H1 (cell line): ENCODE results near the gene NEK10. TPM values are rescaled to one million over a fixed set of nuclear protein-coding genes. Genes with fewer than 3 reads are reported as not detected.

Experiments
- CTCF ChIA-PET: fragments of 300-600 bp; sonication (Branson Sonifier 250); formaldehyde crosslinking; loops from one replicate; lab custom pipeline; 2021; ENCODE audit not compliant: partially characterized antibody; lab: Charles Lee
- POLR2A ChIA-PET: fragments of 300-600 bp; sonication (Branson Sonifier 250); formaldehyde crosslinking; loops from one replicate; lab custom pipeline; 2021; ENCODE audit warnings: inconsistent platforms; ENCODE audit not compliant: partially characterized antibody; lab: Charles Lee
- DNase-seq, 2 experiments: peaks; one replicate each; pipeline versions ENCODE4 v3.0.0 to v3.0.0-alpha.2; 2010 to 2022; ENCODE audit warnings: low spot score in 2 of 2, low read depth in 1 of 2, mixed read lengths in 1 of 2
- FAIRE-seq: peaks from 2 replicates; lab custom pipeline; 2011; peaks lifted over from hg19 to GRCh38; lab: Jason Lieb, UNC
- H2AFZ ChIP-seq: 2 replicates; pipeline ENCODE4 v1.8.1; 2012; ENCODE audit warnings: low read length, inconsistent platforms
- H2AK5ac ChIP-seq: 2 replicates; pipeline ENCODE4 v1.6.1; 2013; ENCODE audit warnings: low read depth, low read length
- H2BK120ac ChIP-seq: replicated peaks from 2 replicates; pipeline ENCODE3; 2013; ENCODE audit warnings: low read depth, low read length, inconsistent platforms
- H2BK12ac ChIP-seq: 2 replicates; pipeline ENCODE4 v1.6.1; 2013; ENCODE audit warnings: low read depth, low read length
- H2BK15ac ChIP-seq: 2 replicates; pipeline ENCODE4 v1.6.1; 2013; ENCODE audit warnings: low read length
- H2BK20ac ChIP-seq: 2 replicates; pipeline ENCODE4 v1.6.1; 2013; ENCODE audit warnings: low read length
- H2BK5ac ChIP-seq: 2 replicates; pipeline ENCODE4 v1.6.1; 2013; ENCODE audit warnings: low read depth, low read length
- H3K14ac ChIP-seq: 2 replicates; pipeline ENCODE4 v1.6.1; 2013; ENCODE audit warnings: inconsistent platforms; ENCODE audit not compliant: insufficient read length
- H3K18ac ChIP-seq: 2 replicates; pipeline ENCODE4 v1.6.1; 2013; ENCODE audit warnings: low read length; ENCODE audit errors: extremely low read depth
- H3K23ac ChIP-seq: 2 replicates; pipeline ENCODE4 v1.6.1; 2013; ENCODE audit warnings: inconsistent platforms; ENCODE audit not compliant: insufficient read length
- H3K23me2 ChIP-seq: 2 replicates; pipeline ENCODE4 v1.6.1; 2013; ENCODE audit warnings: low read depth, low read length
- H3K27ac ChIP-seq: 2 replicates; pipeline ENCODE4 v1.6.1; 2011; ENCODE audit warnings: low read depth, low read length, inconsistent platforms
- H3K27me3 ChIP-seq, 4 experiments: replicated peaks in 1 of 4; 1 replicate in 1 of 4; 2 replicates in 3 of 4; pipeline versions ENCODE4 v1.6.1 to v1.8.1; 2011 to 2013; ENCODE audit warnings: low read length in 3 of 4, mild to moderate bottlenecking in 3 of 4, inconsistent platforms in 2 of 4, mixed read lengths in 2 of 4, moderate library complexity in 1 of 4; ENCODE audit not compliant: control insufficient read depth in 3 of 4, insufficient read depth in 3 of 4; ENCODE audit errors: extremely low read depth in 1 of 4
- H3K36me3 ChIP-seq, 4 experiments: 2 replicates each; pipeline versions ENCODE4 v1.6.1 to v1.8.1; 2011 to 2013; ENCODE audit warnings: mild to moderate bottlenecking in 4 of 4, low read length in 3 of 4, moderate library complexity in 2 of 4, control low read depth in 1 of 4, inconsistent platforms in 1 of 4; ENCODE audit not compliant: insufficient read depth in 4 of 4, control insufficient read depth in 2 of 4
- H3K4ac ChIP-seq: replicated peaks from 2 replicates; pipeline ENCODE3; 2013; ENCODE audit warnings: low read length, low read depth, mixed read lengths, inconsistent platforms; ENCODE audit not compliant: insufficient read length
- H3K4me1 ChIP-seq, 4 experiments: replicated peaks in 1 of 4; 1 replicate in 1 of 4; 2 replicates in 3 of 4; pipeline versions ENCODE4 v1.6.1 to v1.8.1; 2011 to 2013; ENCODE audit warnings: low read length in 3 of 4, inconsistent platforms in 2 of 4, mixed read lengths in 1 of 4; ENCODE audit not compliant: insufficient read depth in 4 of 4, control insufficient read depth in 3 of 4
- H3K4me2 ChIP-seq, 2 experiments: 2 replicates each; pipeline versions ENCODE4 v1.6.1 to v1.8.1; 2011 to 2013; ENCODE audit warnings: low read depth in 2 of 2, low read length in 2 of 2, control low read depth in 1 of 2, inconsistent platforms in 1 of 2, mild to moderate bottlenecking in 1 of 2; ENCODE audit not compliant: insufficient read depth in 1 of 2
- H3K4me3 ChIP-seq, 4 experiments: fragments of 200-600, 300-600 bp in 1 of 4; sonication (generic), shearing (Covaris generic), sonication (Bioruptor Twin) in 1 of 4; 2 replicates each; pipeline versions ENCODE4 v1.5.1 to v1.8.1; 2011 to 2016; ENCODE audit warnings: low read length in 4 of 4, low read depth in 3 of 4, control low read depth in 2 of 4, inconsistent platforms in 2 of 4, mild to moderate bottlenecking in 2 of 4, mixed read lengths in 1 of 4, moderate library complexity in 1 of 4; ENCODE audit not compliant: insufficient read depth in 2 of 4; ENCODE audit errors: extremely low read depth in 1 of 4
- H3K56ac ChIP-seq: replicated peaks from 2 replicates; pipeline ENCODE3; 2013; ENCODE audit warnings: low read depth, mild to moderate bottlenecking, mixed read lengths, low read length, inconsistent platforms; ENCODE audit not compliant: insufficient read length
- H3K79me1 ChIP-seq: 2 replicates; pipeline ENCODE4 v1.6.1; 2013; ENCODE audit warnings: low read depth, low read length, control low read depth
- H3K79me2 ChIP-seq, 2 experiments: 2 replicates each; pipeline versions ENCODE4 v1.6.1 to v1.8.1; 2012 to 2013; ENCODE audit warnings: low read length in 2 of 2, mild to moderate bottlenecking in 2 of 2, inconsistent platforms in 1 of 2; ENCODE audit not compliant: insufficient read depth in 2 of 2, control insufficient read depth in 1 of 2
- H3K9ac ChIP-seq, 4 experiments: replicated peaks in 1 of 4; 1 replicate in 1 of 4; 2 replicates in 3 of 4; pipeline versions ENCODE4 v1.6.1 to v1.8.1; 2011 to 2013; ENCODE audit warnings: low read depth in 3 of 4, low read length in 3 of 4, control low read depth in 2 of 4, mild to moderate bottlenecking in 2 of 4, moderate library complexity in 2 of 4, inconsistent platforms in 1 of 4; ENCODE audit errors: extremely low read depth in 1 of 4
- H3K9me3 ChIP-seq, 2 experiments: 2 replicates each; pipeline versions ENCODE4 v1.6.1 to v1.8.1; 2012 to 2013; ENCODE audit warnings: mild to moderate bottlenecking in 2 of 2, moderate library complexity in 2 of 2, control low read depth in 1 of 2, inconsistent platforms in 1 of 2, low read depth in 1 of 2, low read length in 1 of 2, mixed read lengths in 1 of 2; ENCODE audit not compliant: insufficient read depth in 2 of 2
- H4K20me1 ChIP-seq, 2 experiments: replicated peaks in 1 of 2; 2 replicates each; pipeline versions ENCODE3 to v1.8.1; 2011 to 2013; ENCODE audit warnings: inconsistent platforms in 2 of 2, low read length in 2 of 2, mild to moderate bottlenecking in 1 of 2; ENCODE audit not compliant: insufficient read depth in 2 of 2, control insufficient read depth in 1 of 2
- H4K5ac ChIP-seq: 2 replicates; pipeline ENCODE4 v1.6.1; 2013; ENCODE audit warnings: low read length, low read depth, mixed read lengths, inconsistent platforms; ENCODE audit not compliant: insufficient read length
- H4K8ac ChIP-seq: 2 replicates; pipeline ENCODE4 v1.8.0; 2013; ENCODE audit warnings: mild to moderate bottlenecking, moderate library complexity, low read length, inconsistent platforms; ENCODE audit not compliant: insufficient read depth; ENCODE audit errors: extremely low read depth
- H4K91ac ChIP-seq: replicated peaks from 2 replicates; pipeline ENCODE3; 2013; ENCODE audit warnings: low read length, mixed read lengths, inconsistent platforms; ENCODE audit not compliant: insufficient read length
- HDAC6 ChIP-seq: IDR thresholded peaks from one replicate; pipeline ENCODE4 v1.7.1; 2012; ENCODE audit warnings: low read depth, mild to moderate bottlenecking, inconsistent platforms, low read length, moderate library complexity
- KDM1A ChIP-seq: fragments of 200-600, 300-600 bp; sonication (generic); IDR thresholded peaks from 2 replicates; pipeline ENCODE4 v1.7.1; 2016; ENCODE audit warnings: mild to moderate bottlenecking, low read length, borderline replicate concordance
- MAFK ChIP-seq: IDR thresholded peaks from 2 replicates; pipeline ENCODE4 v1.6.1; 2012; ENCODE audit warnings: low read depth, mild to moderate bottlenecking, improper control_type of control experiment, low read length
- NANOG ChIP-seq: IDR thresholded peaks from 2 replicates; pipeline ENCODE4 v1.6.1; 2011; ENCODE audit warnings: low read length, low read depth, mild to moderate bottlenecking, inconsistent platforms; ENCODE audit not compliant: insufficient read depth, poor library complexity, severe bottlenecking
- NRF1 ChIP-seq: IDR thresholded peaks from 2 replicates; pipeline ENCODE4 v1.6.1; 2011; ENCODE audit warnings: mild to moderate bottlenecking, low read depth, low read length, improper control_type of control experiment
- WGBS, 2 experiments: shearing (Covaris generic) in 1 of 2; methylation state at CpG; one replicate each; pipeline versions ENCODE4 v1.1.6 to v1.1.7; 2013 to 2015; ENCODE audit warnings: low lambda C conversion rate in 2 of 2, mixed read lengths in 2 of 2, inconsistent platforms in 1 of 2, low coverage in 1 of 2, missing lambda C conversion rate in 1 of 2; ENCODE audit not compliant: insufficient replicate concordance in 2 of 2, insufficient coverage in 1 of 2, insufficient read length in 1 of 2; ENCODE audit errors: extremely low coverage in 1 of 2, missing lambda C conversion rate in 1 of 2; 5-methylcytosine and 5-hydroxymethylcytosine counted together
- polyA plus RNA-seq, 7 experiments: library from polyadenylated mRNA; depleted of rRNA in 3 of 7; stranded (reverse) in 5 of 7; unstranded in 2 of 7; fragments of >200 nt in 5 of 7; fragments of 200-250 nt in 2 of 7; gene quantifications; 1 replicate in 5 of 7; 2 replicates in 1 of 7; 4 replicates in 1 of 7; pipeline versions ENCODE4 v1.2.1 to v1.2.3, GENCODE V29; 2011 to 2013; ENCODE audit warnings: missing spikeins in 2 of 7, mixed read lengths in 2 of 7
- total RNA-seq: library from RNA; stranded (reverse); fragmentation: NEBNext Ultra II Directional; extraction: Animal tissue kit (Norgen Biotek cat#: 25700); gene quantifications from 2 replicates; pipeline ENCODE4 v1.2.1, GENCODE V29; 2021

Gene NEK10
- total and polyA plus RNA-seq, 2 of the 8 experiments (the other 6 are each of a cell fraction or from before 2014, with no cell fraction given): 0.18 to 0.50 TPM

- no peak overlapping the region for H3K23ac ChIP-seq
- no peak overlapping the region for H3K9ac ChIP-seq
- H2AFZ ChIP-seq: no peak overlapping the region
- H2BK120ac ChIP-seq: no peak overlapping the region
- H4K5ac ChIP-seq: no peak overlapping the region
- H3K4me2 ChIP-seq: no peak overlapping the region
- ChIA-PET CTCF (interaction anchor here (0.5 to 2.1 kb wide), 3 partner anchors 13 to 573 kb away, joined by 3 to 8 read pairs (median 3); no protein-coding TSS in a partner anchor), POLR2A (interaction anchor here (0.6 kb wide), 1 partner anchor 24 kb away, joined by 3 read pairs; no protein-coding TSS in a partner anchor)
- no peak overlapping the region for H2BK12ac ChIP-seq
- no peak overlapping the region for H4K91ac ChIP-seq
- H2AK5ac ChIP-seq: no peak overlapping the region
- H3K18ac ChIP-seq: no peak overlapping the region
- peaks cover 0 to 4% (median 0%) of the 10 kb centered on the region in 4 experiments; a peak in 3 of 7 replicates for H3K4me1 ChIP-seq
- H3K23me2 ChIP-seq: no peaks in the 10 kb centered on the region
- no peak overlapping the region for H4K8ac ChIP-seq
- H3K9me3 ChIP-seq: no peaks in the 10 kb centered on the region
- no peak overlapping the region for H3K14ac ChIP-seq
- H3K36me3 ChIP-seq: no peaks in the 10 kb centered on the region
- H4K20me1 ChIP-seq: no peaks in the 10 kb centered on the region
- H3K4ac ChIP-seq: no peak overlapping the region
- H3K79me1 ChIP-seq: no peaks in the 10 kb centered on the region
- H2BK20ac ChIP-seq: no peak overlapping the region
- DNase-seq (no peak), FAIRE-seq (no peak)
- no peak for TF ChIP-seq HDAC6
- no peak for TF ChIP-seq KDM1A
- no peak for TF ChIP-seq NANOG
- no peak for TF ChIP-seq MAFK
- TF ChIP-seq NRF1: no peak
- H2BK5ac ChIP-seq: no peak overlapping the region
- H2BK15ac ChIP-seq: no peak overlapping the region
- WGBS, 2 experiments: 94% methylated on average over 2 of the region's 2 CpGs; no CpG with 5 or more reads in 1 of the 2 experiments
- H3K4me3 ChIP-seq: no peak overlapping the region
- H3K27ac ChIP-seq: no peak overlapping the region
- H3K79me2 ChIP-seq: no peaks in the 10 kb centered on the region
- H3K56ac ChIP-seq: no peak overlapping the region
- no peaks in the 10 kb centered on the region for H3K27me3 ChIP-seq
Observed at GRCh38 chr3:27345045-27345444, 24.1 kb downstream of the NEK10 start.
